Measurements from ENCODE around the gene CFAP20. TPM values are rescaled to one million over a fixed set of nuclear protein-coding genes. Genes with fewer than 3 reads are reported as not detected.

The CFAP20 gene
- total RNA-seq, 4 donors from 2014 or later = 14.8 to 48.3 (median 25.7) TPM

GRCh38 chr16:58088091-58088490, 41.1 kb downstream of the CFAP20 start:
- Histone ChIP-seq H3K27ac (no peak overlapping the region), H3K36me3 (no peaks in the 10 kb centered on the region), H3K4me1 (no peaks in the 10 kb centered on the region), H3K27me3 (peaks cover 7% of the 10 kb centered on the region), H3K9me3 (no peaks in the 10 kb centered on the region), H3K4me3 (no peak overlapping the region)
- 50 to 70% methylated on average over 1 to 2 of the region's 9 CpGs for WGBS, 2 donors (ENCODE audit: low coverage in 1 of 2)
- TF ChIP-seq EP300 (IDR thresholded peaks at IDR 0.05) (no peak), POLR2A (IDR thresholded peaks at IDR 0.05) (no peak), CTCF (IDR thresholded peaks at IDR 0.05) (no peak), POLR2AphosphoS5 (IDR thresholded peaks at IDR 0.05) (no peak)
- no peak for ATAC-seq

- Histone ChIP-seq H3K4me1 (no peaks in the 10 kb centered on the region), H3K27me3 (peaks cover 7% of the 10 kb centered on the region), H3K27ac (no peak overlapping the region), H3K9me3 (no peaks in the 10 kb centered on the region), H3K4me3 (no peak overlapping the region), H3K36me3 (no peaks in the 10 kb centered on the region)
- TF ChIP-seq CTCF (IDR thresholded peaks at IDR 0.05) (no peak), POLR2AphosphoS5 (IDR thresholded peaks at IDR 0.05) (no peak), POLR2A (IDR thresholded peaks at IDR 0.05) (no peak), EP300 (IDR thresholded peaks at IDR 0.05) (no peak)
- WGBS, 2 donors (ENCODE audit: low coverage in 1 of 2) = 85 to 89% methylated on average over 22 to 23 of the region's 23 CpGs
- no peak for ATAC-seq
Observed at GRCh38 chr16:58087209-58087913, 41.8 kb downstream of the CFAP20 start.

GRCh38 chr16:58086381-58087208, 42.6 kb downstream of the CFAP20 start:
- Histone ChIP-seq H3K4me3 (no peak overlapping the region), H3K27me3 (peaks cover 7% of the 10 kb centered on the region), H3K4me1 (no peaks in the 10 kb centered on the region), H3K36me3 (no peaks in the 10 kb centered on the region), H3K9me3 (no peaks in the 10 kb centered on the region), H3K27ac (no peak overlapping the region)
- TF ChIP-seq CTCF (IDR thresholded peaks at IDR 0.05) (no peak), POLR2A (IDR thresholded peaks at IDR 0.05) (no peak), POLR2AphosphoS5 (IDR thresholded peaks at IDR 0.05) (no peak), EP300 (IDR thresholded peaks at IDR 0.05) (no peak)
- 75 to 81% methylated on average over 14 to 17 of the region's 19 CpGs for WGBS, 2 donors (ENCODE audit: low coverage in 1 of 2)
- no peak for ATAC-seq

GRCh38 chr16:58085584-58086251, 43.5 kb downstream of the CFAP20 start:
- WGBS, 2 donors (ENCODE audit: low coverage in 1 of 2) = 83 to 85% methylated on average over 4 to 14 of the region's 21 CpGs
- TF ChIP-seq EP300 (IDR thresholded peaks at IDR 0.05) (no peak), CTCF (IDR thresholded peaks at IDR 0.05) (no peak), POLR2AphosphoS5 (IDR thresholded peaks at IDR 0.05) (no peak), POLR2A (IDR thresholded peaks at IDR 0.05) (no peak)
- Histone ChIP-seq H3K27me3 (peaks cover 7% of the 10 kb centered on the region), H3K4me1 (no peaks in the 10 kb centered on the region), H3K36me3 (no peaks in the 10 kb centered on the region), H3K4me3 (no peak overlapping the region), H3K9me3 (no peaks in the 10 kb centered on the region), H3K27ac (no peak overlapping the region)
- ATAC-seq = no peak
